A673 (cell line): ENCODE data around the gene SNAP47.

Source experiments
- EZH2 ChIP-seq: fragments of 200-600 bp; sonication (generic); IDR thresholded peaks from 2 replicates; pipeline ENCODE4 v1.6.1; 2017; ENCODE audit warnings: borderline replicate concordance, low read depth, mild to moderate bottlenecking, mixed read lengths, antibody characterized with exemption, low read length; ENCODE audit not compliant: poor library complexity, severe bottlenecking
- TF ChIP-seq, protein P1 (sequence below): fragments of 300-800, 200-600 bp; sonication (generic); conservative IDR thresholded peaks from 2 replicates; pipeline ENCODE4 v1.5.1; 2017; ENCODE audit warnings: low read depth, mild to moderate bottlenecking, antibody characterized with exemption, low read length, moderate library complexity, mixed read lengths

DNA sequence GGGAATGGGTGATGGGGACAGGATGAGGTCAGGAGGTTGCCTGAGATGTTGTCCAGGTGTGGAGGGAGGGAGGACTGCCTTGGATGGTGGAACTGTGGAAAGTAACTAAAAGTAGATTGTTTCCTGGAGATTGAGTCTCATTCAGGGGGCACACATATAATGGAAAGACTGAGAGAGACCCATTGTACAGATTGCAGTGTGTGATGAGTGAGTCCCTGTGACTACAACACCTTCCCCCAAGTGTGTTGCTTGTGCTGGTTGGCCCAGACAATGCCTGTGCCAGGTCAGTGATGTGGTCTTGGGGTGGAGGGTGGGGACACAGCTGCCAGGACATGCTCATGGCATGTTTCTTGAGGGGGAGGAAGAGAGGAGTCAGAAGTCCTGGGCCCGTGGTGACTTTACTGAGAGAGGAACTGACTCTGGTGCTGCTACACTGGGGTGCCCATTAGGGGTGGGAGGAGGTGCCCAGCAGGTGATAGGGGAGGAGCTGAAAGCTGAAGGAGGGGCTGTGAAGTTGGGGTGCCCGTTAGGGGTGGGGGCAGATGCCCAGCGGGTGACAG lies 5.2 kb downstream of the SNAP47 start:
- TF ChIP-seq, protein P1, sequence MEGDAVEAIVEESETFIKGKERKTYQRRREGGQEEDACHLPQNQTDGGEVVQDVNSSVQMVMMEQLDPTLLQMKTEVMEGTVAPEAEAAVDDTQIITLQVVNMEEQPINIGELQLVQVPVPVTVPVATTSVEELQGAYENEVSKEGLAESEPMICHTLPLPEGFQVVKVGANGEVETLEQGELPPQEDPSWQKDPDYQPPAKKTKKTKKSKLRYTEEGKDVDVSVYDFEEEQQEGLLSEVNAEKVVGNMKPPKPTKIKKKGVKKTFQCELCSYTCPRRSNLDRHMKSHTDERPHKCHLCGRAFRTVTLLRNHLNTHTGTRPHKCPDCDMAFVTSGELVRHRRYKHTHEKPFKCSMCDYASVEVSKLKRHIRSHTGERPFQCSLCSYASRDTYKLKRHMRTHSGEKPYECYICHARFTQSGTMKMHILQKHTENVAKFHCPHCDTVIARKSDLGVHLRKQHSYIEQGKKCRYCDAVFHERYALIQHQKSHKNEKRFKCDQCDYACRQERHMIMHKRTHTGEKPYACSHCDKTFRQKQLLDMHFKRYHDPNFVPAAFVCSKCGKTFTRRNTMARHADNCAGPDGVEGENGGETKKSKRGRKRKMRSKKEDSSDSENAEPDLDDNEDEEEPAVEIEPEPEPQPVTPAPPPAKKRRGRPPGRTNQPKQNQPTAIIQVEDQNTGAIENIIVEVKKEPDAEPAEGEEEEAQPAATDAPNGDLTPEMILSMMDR: no peak
- no peak for TF ChIP-seq EZH2
